Osteoblast (primary cell): ENCODE measurements around the gene RSPH10B2. TPM values are rescaled to one million over a fixed set of nuclear protein-coding genes. Genes with fewer than 3 reads are reported as not detected.
"Not testable (repeated sequence)": the region's sequence is repeated elsewhere in the genome, so short reads cannot be mapped to it uniquely, and the experiment has no call there.

Experiments
- DNase-seq: peaks from one replicate; pipeline ENCODE4 v3.0.0; 2011; ENCODE audit warnings: low spot score, mixed read lengths; ENCODE audit not compliant: insufficient read length; ENCODE audit errors: missing footprints
- H2AFZ ChIP-seq: 2 replicates; pipeline ENCODE4 v1.6.0; 2011; ENCODE audit warnings: mild to moderate bottlenecking, low read length
- H3K27ac ChIP-seq: 2 replicates; pipeline ENCODE4 v1.5.1; 2011; ENCODE audit warnings: mild to moderate bottlenecking, low read depth, low read length, moderate library complexity
- H3K27me3 ChIP-seq: 2 replicates; pipeline ENCODE4 v1.6.0; 2012; ENCODE audit warnings: mild to moderate bottlenecking, control low read depth, inconsistent platforms, low read length, moderate library complexity; ENCODE audit not compliant: insufficient read depth
- H3K36me3 ChIP-seq: 2 replicates; pipeline ENCODE4 v1.5.1; 2011; ENCODE audit warnings: mild to moderate bottlenecking, low read length, control low read depth, moderate library complexity; ENCODE audit not compliant: insufficient read depth
- H3K4me1 ChIP-seq: 2 replicates; pipeline ENCODE4 v1.5.1; 2011; ENCODE audit warnings: mild to moderate bottlenecking, low read length, control low read depth, moderate library complexity; ENCODE audit not compliant: insufficient read depth
- H3K4me2 ChIP-seq: 2 replicates; pipeline ENCODE4 v1.6.0; 2011; ENCODE audit warnings: mild to moderate bottlenecking, low read length; ENCODE audit not compliant: insufficient read depth
- H3K4me3 ChIP-seq: fragments of 200-600 bp; sonication (generic); 3 replicates; pipeline ENCODE4 v1.5.1; 2012; ENCODE audit warnings: mild to moderate bottlenecking, low read length, inconsistent platforms; ENCODE audit not compliant: insufficient read depth
- H3K79me2 ChIP-seq: 2 replicates; pipeline ENCODE4 v1.6.0; 2012; ENCODE audit warnings: mild to moderate bottlenecking, low read length, control low read depth, inconsistent platforms; ENCODE audit not compliant: insufficient read depth
- H3K9me3 ChIP-seq: 2 replicates; pipeline ENCODE4 v1.5.1; 2011; ENCODE audit warnings: low read depth, low read length, control low read depth
- H4K20me1 ChIP-seq: 2 replicates; pipeline ENCODE4 v1.6.0; 2012; ENCODE audit warnings: mild to moderate bottlenecking, low read length, control low read depth; ENCODE audit not compliant: insufficient read depth
- total RNA-seq: library from RNA; depleted of rRNA; stranded (reverse); fragments of >200 nt; gene quantifications from 2 replicates; pipeline ENCODE4 v1.2.3, GENCODE V29; 2012
- TF ChIP-seq, protein P1 (sequence below): IDR thresholded peaks from 2 replicates; pipeline ENCODE4 v1.5.1; 2011; ENCODE audit warnings: mild to moderate bottlenecking, low read depth, low read length, moderate library complexity; ENCODE audit errors: extremely low read depth

The RSPH10B2 gene
- total RNA-seq, 1 donor: not detected

DNA sequence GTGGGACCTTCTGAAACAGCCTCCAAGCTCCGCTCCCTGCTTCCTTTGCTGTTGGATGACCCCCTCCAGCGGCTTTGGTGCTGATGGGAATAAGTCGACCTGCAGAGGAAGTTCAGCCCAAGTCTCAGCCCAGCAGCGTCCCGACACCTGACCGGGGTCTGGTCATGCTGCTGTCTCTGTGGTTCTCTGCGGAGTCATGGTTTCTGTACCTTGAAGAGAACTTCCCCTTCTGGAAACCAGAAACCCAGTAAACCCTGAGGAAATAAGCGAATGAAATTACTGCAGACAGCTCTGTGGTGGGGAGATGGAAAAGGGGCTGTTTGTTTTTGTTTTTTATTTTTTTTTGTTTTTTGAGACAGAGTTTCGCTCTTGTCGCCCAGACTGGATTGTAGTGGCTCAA is 28.9 kb upstream of the RSPH10B2 start:
- no peaks in the 10 kb centered on the region for H4K20me1 ChIP-seq
- TF ChIP-seq, protein P1, sequence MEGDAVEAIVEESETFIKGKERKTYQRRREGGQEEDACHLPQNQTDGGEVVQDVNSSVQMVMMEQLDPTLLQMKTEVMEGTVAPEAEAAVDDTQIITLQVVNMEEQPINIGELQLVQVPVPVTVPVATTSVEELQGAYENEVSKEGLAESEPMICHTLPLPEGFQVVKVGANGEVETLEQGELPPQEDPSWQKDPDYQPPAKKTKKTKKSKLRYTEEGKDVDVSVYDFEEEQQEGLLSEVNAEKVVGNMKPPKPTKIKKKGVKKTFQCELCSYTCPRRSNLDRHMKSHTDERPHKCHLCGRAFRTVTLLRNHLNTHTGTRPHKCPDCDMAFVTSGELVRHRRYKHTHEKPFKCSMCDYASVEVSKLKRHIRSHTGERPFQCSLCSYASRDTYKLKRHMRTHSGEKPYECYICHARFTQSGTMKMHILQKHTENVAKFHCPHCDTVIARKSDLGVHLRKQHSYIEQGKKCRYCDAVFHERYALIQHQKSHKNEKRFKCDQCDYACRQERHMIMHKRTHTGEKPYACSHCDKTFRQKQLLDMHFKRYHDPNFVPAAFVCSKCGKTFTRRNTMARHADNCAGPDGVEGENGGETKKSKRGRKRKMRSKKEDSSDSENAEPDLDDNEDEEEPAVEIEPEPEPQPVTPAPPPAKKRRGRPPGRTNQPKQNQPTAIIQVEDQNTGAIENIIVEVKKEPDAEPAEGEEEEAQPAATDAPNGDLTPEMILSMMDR: no peak
- H3K4me2 ChIP-seq: no peak overlapping the region
- no peak overlapping the region for H3K4me3 ChIP-seq
- peaks cover 3% of the 10 kb centered on the region for H3K4me1 ChIP-seq
- no peak overlapping the region for H3K27ac ChIP-seq
- H3K27me3 ChIP-seq: no peaks in the 10 kb centered on the region
- H2AFZ ChIP-seq: no peak overlapping the region
- no peaks in the 10 kb centered on the region for H3K36me3 ChIP-seq
- peaks cover 7% of the 10 kb centered on the region for H3K79me2 ChIP-seq
- no peaks in the 10 kb centered on the region for H3K9me3 ChIP-seq
- DNase-seq: no peak

DNA sequence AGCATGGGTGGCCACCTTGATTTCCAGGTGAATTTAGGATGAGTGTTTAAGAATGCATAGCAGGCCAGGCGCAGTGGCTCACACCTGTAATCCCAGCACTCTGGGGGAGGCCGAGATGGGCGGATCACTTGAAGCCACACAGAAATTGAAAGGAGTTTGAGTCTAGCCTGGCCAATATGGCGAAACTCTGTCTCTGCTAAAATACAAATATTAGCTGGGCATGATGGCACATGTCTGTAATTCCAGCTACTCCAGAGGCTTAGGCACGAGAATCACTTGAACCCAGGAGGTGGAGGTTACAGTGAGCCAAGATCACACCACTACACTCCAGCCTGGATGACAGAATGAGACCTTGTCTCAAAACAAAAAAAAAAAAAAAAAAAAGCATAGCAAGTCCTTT is 27.6 kb upstream of the RSPH10B2 start:
- H3K27me3 ChIP-seq, DNase-seq, H2AFZ ChIP-seq, H3K4me2 ChIP-seq, H3K4me1 ChIP-seq, H3K27ac ChIP-seq, H3K36me3 ChIP-seq, H3K4me3 ChIP-seq, H4K20me1 ChIP-seq, H3K9me3 ChIP-seq: not testable (repeated sequence)
- peaks cover 18% of the 10 kb centered on the region for H3K79me2 ChIP-seq

DNA sequence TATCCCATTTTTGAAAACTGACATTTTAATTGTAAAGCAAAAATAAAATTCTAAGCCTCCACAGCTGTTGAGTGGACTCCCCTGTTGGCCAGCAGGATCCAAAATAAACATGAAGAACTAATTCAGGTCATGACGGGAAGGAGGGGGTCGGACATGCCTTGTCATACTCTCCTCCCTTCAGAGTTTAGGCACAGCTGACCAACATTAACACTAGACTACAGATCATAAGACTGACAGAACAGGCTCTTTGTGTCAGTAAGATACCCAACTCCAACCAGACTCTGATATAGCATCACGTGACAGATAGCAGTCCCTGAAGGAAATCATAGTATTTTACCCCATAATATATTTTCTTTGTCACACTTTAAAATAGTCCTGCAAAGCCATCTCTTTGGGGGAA is 26.2 kb upstream of the RSPH10B2 start:
- H3K4me2 ChIP-seq: no peak overlapping the region
- H3K27ac ChIP-seq: no peak overlapping the region
- peaks cover 3% of the 10 kb centered on the region for H3K36me3 ChIP-seq
- peaks cover 8% of the 10 kb centered on the region for H3K4me1 ChIP-seq
- no peak overlapping the region for H2AFZ ChIP-seq
- DNase-seq: no peak
- TF ChIP-seq, protein P1: no peak
- no peaks in the 10 kb centered on the region for H3K27me3 ChIP-seq
- H4K20me1 ChIP-seq: peaks cover 4% of the 10 kb centered on the region
- peaks cover 22% of the 10 kb centered on the region for H3K79me2 ChIP-seq
- no peaks in the 10 kb centered on the region for H3K9me3 ChIP-seq
- no peak overlapping the region for H3K4me3 ChIP-seq

DNA sequence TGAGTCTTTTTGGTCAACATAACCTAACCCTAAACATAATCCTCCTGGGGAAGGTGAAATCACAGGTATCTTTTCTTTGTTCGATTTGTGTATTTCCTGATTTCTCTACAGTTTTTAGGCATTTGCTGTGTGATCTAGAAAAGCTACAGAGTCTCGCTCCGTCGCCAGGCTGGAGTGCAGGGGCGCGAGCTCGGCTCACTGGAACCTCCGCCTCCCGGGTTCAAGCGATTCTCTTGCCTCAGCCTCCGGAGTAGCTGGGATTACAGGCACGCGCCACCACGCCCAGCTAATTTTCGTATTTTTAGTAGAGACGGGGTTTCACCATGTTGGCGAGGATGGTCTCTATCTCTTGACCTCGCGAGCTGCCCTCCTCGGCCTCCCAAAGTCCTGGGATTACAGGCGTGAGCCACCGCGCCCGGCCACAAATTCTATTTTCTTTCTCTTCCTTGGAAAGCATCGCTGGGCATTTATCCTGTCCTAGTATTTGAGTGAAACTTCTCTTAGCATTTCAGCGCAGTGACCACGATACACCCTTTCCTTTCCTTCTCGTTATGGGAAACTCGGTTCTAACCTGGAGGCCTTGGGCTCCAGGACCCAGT is 24.9 kb upstream of the RSPH10B2 start:
- Histone ChIP-seq H3K79me2 (peaks cover 29% of the 10 kb centered on the region), H3K4me3 (peak overlapping the region; percentile 95), H2AFZ (peak overlapping the region; percentile 100), H3K27ac (peak overlapping the region; percentile 88), H3K36me3 (peaks cover 14% of the 10 kb centered on the region), H3K4me2 (peak overlapping the region; percentile 78)
- H4K20me1 ChIP-seq, H3K4me1 ChIP-seq, H3K9me3 ChIP-seq, H3K27me3 ChIP-seq, DNase-seq: not testable (repeated sequence)

DNA sequence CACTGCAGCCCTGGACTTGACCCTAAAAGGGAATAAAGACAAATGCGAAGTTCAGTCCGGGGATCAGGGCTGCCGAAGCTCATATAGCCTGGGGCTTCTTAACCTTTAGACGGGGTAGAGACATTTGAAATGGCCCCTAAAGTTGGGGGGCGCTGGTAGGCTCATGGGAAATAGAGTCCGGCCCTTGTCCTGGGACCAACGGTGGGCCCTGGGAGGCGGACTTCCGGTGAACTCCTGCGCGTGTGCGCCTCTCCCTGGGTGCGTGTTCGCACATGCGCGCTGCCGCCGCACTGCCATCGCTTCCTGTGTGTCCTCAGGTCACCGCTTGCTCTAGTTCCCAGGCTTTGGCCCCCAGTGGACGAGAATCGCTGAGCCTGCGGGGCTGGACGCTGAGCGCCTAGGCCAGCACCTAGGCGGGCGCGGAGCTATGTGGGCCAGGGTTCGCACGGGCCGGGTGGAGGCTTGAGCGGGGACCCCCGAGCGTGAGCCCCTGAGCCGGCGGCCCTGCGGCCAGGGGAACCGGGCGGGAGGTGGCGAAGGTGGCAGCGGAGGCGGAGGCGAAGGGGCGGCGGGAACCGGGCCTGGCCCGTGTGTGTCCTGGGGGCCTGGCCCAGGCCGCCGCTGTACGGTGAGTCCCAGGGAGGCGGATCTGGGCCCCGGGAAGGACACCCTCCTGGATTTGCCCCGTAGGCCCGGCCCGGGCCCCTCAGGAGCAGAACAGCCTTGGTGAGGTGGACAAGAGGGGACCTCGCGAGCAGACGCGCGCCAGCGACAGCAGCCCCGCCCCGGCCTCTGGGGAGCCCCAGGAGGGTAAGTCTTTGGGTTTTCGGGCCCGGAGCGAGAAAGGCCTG is 24.2 kb upstream of the RSPH10B2 start:
- peak; percentile 98 for DNase-seq
- H3K4me1 ChIP-seq: peaks cover 8% of the 10 kb centered on the region
- no peaks in the 10 kb centered on the region for H3K27me3 ChIP-seq
- H3K36me3 ChIP-seq: peaks cover 14% of the 10 kb centered on the region
- TF ChIP-seq, protein P1: no peak
- H4K20me1 ChIP-seq: peaks cover 7% of the 10 kb centered on the region
- H3K4me2 ChIP-seq: peak overlapping the region; percentile 78
- H3K9me3 ChIP-seq: no peaks in the 10 kb centered on the region
- peak overlapping the region; percentile 88 for H3K27ac ChIP-seq
- peak overlapping the region; percentile 95 for H3K4me3 ChIP-seq
- H2AFZ ChIP-seq: peak overlapping the region; percentile 100
- peaks cover 29% of the 10 kb centered on the region for H3K79me2 ChIP-seq
